ENCODE results near the gene ARHGAP11A.

Gene ARHGAP11A

DNA sequence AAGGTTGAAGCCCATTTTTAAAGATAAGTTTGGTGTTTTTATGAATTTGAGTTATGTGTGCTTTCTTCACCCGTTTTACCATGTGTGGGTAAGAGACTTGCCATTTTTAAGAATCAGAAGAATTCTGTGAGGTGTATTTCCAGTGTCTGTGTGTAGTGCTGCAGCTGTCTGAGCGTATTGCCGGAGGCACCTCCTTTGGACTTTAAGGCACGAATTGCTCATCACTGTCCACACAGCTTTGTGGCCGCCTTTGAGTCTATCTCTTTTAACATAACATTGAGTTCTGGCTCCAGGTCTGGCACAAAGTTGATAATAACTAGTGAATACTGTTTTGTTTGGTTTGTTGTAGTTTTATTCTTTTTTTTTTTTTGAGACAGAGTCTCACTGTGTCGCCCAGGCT, 52.0 kb downstream of the ARHGAP11A start:
- Mint-ChIP-seq H3K4me3 (no peak overlapping the region), H3K27ac (no peak overlapping the region), H3K9me3 (no peaks in the 10 kb centered on the region), H3K36me3 (ENCODE audit: low read depth) (no peaks in the 10 kb centered on the region), H3K27me3 (no peaks in the 10 kb centered on the region), H3K4me1 (ENCODE audit: low read depth) (peaks cover 5% of the 10 kb centered on the region)
- intact Hi-C loops (cut with micrococcal nuclease): loop anchor here (10.0 kb wide), 2 partner anchors 57 to 177 kb away; no protein-coding TSS in a partner anchor

DNA sequence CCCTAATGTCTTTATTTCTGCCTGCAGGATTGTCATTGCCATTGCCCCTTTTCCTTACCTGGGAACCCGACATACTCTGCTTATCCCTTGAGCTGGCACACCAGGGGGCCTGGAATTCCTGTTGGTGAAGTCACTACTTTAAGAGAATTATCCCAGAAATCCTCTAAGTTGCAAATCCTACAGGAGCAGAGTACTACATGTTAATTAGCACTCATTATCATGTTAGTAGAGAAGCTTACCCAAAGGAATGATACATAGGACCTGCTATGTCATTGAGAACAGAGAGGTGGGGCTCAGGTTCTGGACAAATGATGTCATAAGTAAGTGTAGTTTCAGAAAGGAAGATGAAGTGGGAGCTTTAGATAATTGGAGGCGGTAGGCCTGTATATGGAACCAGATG, 53.6 kb downstream of the ARHGAP11A start:
- Mint-ChIP-seq H3K36me3 (ENCODE audit: low read depth) (no peaks in the 10 kb centered on the region), H3K9me3 (no peaks in the 10 kb centered on the region), H3K27ac (no peak overlapping the region), H3K4me1 (ENCODE audit: low read depth) (no peaks in the 10 kb centered on the region), H3K4me3 (no peak overlapping the region), H3K27me3 (no peaks in the 10 kb centered on the region)
- intact Hi-C loops (cut with micrococcal nuclease): loop anchor here (10.0 kb wide), 2 partner anchors 56 to 176 kb away; no protein-coding TSS in a partner anchor

- intact Hi-C loops (cut with micrococcal nuclease): loop anchor here (10.0 kb wide), 2 partner anchors 55 to 175 kb away; no protein-coding TSS in a partner anchor
These were observed 54.8 kb downstream of the ARHGAP11A start for GRCh38 chr15:32669896-32670611.

GRCh38 chr15:32670623-32671022, 55.3 kb downstream of the ARHGAP11A start:
- Mint-ChIP-seq H3K4me1 (ENCODE audit: low read depth) (peaks cover 5% of the 10 kb centered on the region), H3K27ac (no peak overlapping the region), H3K9me3 (no peaks in the 10 kb centered on the region), H3K36me3 (ENCODE audit: low read depth) (no peaks in the 10 kb centered on the region), H3K4me3 (no peak overlapping the region), H3K27me3 (no peaks in the 10 kb centered on the region)
- intact Hi-C loops (cut with micrococcal nuclease): no loop called here

More at GRCh38 chr15:32669896-32670611, 54.8 kb downstream of the ARHGAP11A start:
- H3K27ac Mint-ChIP-seq: no peak overlapping the region
- H3K9me3 Mint-ChIP-seq: no peaks in the 10 kb centered on the region
- H3K36me3 Mint-ChIP-seq (ENCODE audit: low read depth): no peaks in the 10 kb centered on the region
- H3K27me3 Mint-ChIP-seq: no peaks in the 10 kb centered on the region
- H3K4me1 Mint-ChIP-seq (ENCODE audit: low read depth): no peaks in the 10 kb centered on the region
- no peak overlapping the region for H3K4me3 Mint-ChIP-seq

DNA sequence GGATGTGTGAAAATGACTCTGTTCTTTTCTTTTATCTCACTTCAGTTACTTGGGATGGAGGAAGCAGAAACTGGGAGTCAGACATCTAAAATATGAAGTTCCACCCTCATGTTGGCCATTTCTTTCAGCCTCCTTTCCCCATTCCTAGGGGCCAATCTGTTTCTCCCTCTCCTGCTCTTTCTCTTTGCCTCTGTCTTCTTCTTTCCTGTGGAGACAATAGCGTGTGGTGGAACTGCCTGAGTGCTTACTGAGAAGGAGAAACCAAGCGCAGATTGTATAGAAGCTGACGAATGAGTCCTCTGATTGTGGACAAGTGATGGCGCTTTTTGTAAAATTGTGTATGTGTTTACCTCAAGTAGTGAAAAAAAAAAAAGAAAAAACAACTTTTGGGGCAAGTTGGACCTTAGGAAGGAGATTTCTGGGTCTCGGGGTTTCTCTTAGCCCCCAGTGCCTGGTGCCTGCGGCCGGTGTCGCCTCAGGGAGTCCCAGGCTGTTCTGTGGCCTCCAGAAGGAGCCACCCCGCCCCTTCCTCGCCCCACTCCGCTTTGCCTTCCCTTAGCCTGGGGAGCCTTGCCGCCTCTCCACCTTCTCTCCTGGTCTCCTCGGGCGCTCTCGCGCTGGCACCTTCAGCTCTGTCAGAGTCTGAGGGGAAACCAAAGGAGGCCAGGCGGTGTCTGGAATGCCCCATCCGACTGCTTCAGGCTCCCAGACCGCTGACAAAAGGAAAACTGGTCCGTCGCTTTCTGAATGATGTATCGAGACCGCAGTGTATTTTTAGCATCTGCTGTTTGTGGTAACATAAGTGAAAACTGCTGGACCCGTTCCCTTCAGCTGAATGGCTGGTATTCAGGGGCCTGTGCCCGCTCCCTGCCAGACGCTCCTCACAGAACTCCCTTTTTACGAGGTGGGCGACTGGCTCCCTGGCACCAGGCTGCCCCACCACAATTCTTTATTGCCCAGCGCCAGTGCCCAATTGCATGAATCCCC, 56.3 kb downstream of the ARHGAP11A start:
- no peaks in the 10 kb centered on the region for H3K9me3 Mint-ChIP-seq
- H3K27ac Mint-ChIP-seq: no peak overlapping the region
- intact Hi-C loops (cut with micrococcal nuclease): no loop called here
- H3K27me3 Mint-ChIP-seq: no peaks in the 10 kb centered on the region
- peaks cover 7% of the 10 kb centered on the region for H3K4me1 Mint-ChIP-seq (ENCODE audit: low read depth)
- no peak overlapping the region for H3K4me3 Mint-ChIP-seq
- no peaks in the 10 kb centered on the region for H3K36me3 Mint-ChIP-seq (ENCODE audit: low read depth)

DNA sequence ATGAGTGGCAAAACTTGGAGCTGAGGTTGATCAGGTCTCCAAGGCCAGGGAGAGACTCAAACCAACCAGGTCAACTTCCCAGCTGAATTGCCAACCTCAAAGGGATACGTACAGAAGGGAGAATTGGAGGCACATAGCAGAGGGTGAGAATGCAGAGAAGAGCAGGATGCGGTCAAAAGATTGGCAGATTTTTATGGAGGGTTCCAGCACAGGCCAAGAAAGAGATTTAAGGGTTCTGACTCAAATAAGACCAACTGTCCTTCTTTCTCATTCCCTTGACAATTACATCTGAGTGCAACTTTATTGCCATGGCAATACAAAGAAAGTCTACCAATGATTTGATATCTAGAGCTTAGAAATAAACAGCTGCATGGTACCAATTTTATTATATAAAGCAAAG, 59.4 kb downstream of the ARHGAP11A start:
- Mint-ChIP-seq H3K4me1 (ENCODE audit: low read depth) (peaks cover 7% of the 10 kb centered on the region), H3K4me3 (no peak overlapping the region), H3K9me3 (no peaks in the 10 kb centered on the region), H3K36me3 (ENCODE audit: low read depth) (no peaks in the 10 kb centered on the region), H3K27ac (no peak overlapping the region), H3K27me3 (no peaks in the 10 kb centered on the region)
- intact Hi-C loops (cut with micrococcal nuclease): no loop called here

- Mint-ChIP-seq H3K27me3 (no peaks in the 10 kb centered on the region), H3K27ac (no peak overlapping the region), H3K9me3 (no peaks in the 10 kb centered on the region), H3K4me3 (no peak overlapping the region), H3K36me3 (ENCODE audit: low read depth) (no peaks in the 10 kb centered on the region), H3K4me1 (ENCODE audit: low read depth) (peaks cover 7% of the 10 kb centered on the region)
- intact Hi-C loops (cut with micrococcal nuclease): no loop called here
These were observed 60.2 kb downstream of the ARHGAP11A start for GRCh38 chr15:32675466-32675865.

DNA sequence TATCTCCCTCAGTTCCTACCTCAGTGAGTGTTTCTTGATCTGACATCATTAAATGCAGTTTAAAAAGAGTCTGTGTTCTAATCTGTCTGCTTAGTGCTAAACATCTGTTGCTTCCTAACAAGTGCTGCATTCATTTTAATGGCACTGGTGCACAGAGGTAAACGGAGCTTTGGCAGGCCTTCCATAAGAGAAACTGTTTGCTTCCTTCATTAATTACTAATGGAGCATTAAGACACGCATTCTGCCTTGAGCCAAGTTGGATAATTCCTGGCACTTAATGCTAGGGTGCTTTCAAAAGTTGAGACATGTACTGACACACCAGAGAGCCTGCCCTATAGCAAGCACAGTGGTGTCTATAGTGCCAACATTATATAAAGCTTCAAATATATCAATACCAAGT, 60.9 kb downstream of the ARHGAP11A start:
- Mint-ChIP-seq H3K4me1 (ENCODE audit: low read depth) (peaks cover 7% of the 10 kb centered on the region), H3K36me3 (ENCODE audit: low read depth) (no peaks in the 10 kb centered on the region), H3K9me3 (no peaks in the 10 kb centered on the region), H3K27me3 (no peaks in the 10 kb centered on the region), H3K4me3 (no peak overlapping the region), H3K27ac (no peak overlapping the region)
- intact Hi-C loops (cut with micrococcal nuclease): no loop called here

DNA sequence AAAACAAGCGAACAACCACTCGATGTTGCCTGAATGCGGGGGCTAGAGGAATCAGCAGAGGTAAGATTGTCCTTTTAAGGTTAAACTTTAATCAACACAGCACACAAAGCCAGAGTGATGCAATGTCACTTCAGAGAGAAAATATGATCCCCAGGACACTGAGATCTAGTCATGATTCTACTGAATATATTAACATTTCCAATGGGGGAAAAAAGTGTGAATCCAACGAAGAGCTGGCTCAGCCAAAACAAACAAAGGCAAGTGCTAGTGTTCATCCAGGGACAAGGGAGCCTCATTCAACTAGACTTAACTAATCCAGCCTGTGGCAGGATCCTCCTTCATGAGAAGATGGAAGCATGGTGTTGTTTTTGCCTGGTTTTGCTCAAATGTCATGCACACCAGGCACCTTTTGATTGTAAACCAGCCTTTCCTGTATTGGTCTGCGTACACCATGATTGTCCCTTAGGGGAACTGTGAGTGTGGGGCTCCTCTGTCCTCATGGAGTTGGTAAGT, 62.0 kb downstream of the ARHGAP11A start:
- intact Hi-C loops (cut with micrococcal nuclease): no loop called here
- Mint-ChIP-seq H3K9me3 (no peaks in the 10 kb centered on the region), H3K27me3 (no peaks in the 10 kb centered on the region), H3K36me3 (ENCODE audit: low read depth) (no peaks in the 10 kb centered on the region), H3K4me1 (ENCODE audit: low read depth) (peaks cover 8% of the 10 kb centered on the region), H3K27ac (no peak overlapping the region), H3K4me3 (no peak overlapping the region)

GRCh38 chr15:32679298-32679690, 64.0 kb downstream of the ARHGAP11A start:
- no peaks in the 10 kb centered on the region for H3K27me3 Mint-ChIP-seq

GRCh38 chr15:32682569-32682968, 67.3 kb downstream of the ARHGAP11A start:
- no peak overlapping the region for H3K4me3 Mint-ChIP-seq
- peaks cover 40% of the 10 kb centered on the region for H3K4me1 Mint-ChIP-seq (ENCODE audit: low read depth)
- H3K36me3 Mint-ChIP-seq (ENCODE audit: low read depth): no peaks in the 10 kb centered on the region
- no peak overlapping the region for H3K27ac Mint-ChIP-seq
- intact Hi-C loops (cut with micrococcal nuclease): no loop called here
- no peaks in the 10 kb centered on the region for H3K9me3 Mint-ChIP-seq
- no peaks in the 10 kb centered on the region for H3K27me3 Mint-ChIP-seq

More at GRCh38 chr15:32679298-32679690, 64.0 kb downstream of the ARHGAP11A start:
- intact Hi-C loops (cut with micrococcal nuclease): no loop called here
- Mint-ChIP-seq H3K36me3 (ENCODE audit: low read depth) (no peaks in the 10 kb centered on the region), H3K9me3 (no peaks in the 10 kb centered on the region), H3K27ac (no peak overlapping the region), H3K4me1 (ENCODE audit: low read depth) (peaks cover 28% of the 10 kb centered on the region), H3K4me3 (no peak overlapping the region)

DNA sequence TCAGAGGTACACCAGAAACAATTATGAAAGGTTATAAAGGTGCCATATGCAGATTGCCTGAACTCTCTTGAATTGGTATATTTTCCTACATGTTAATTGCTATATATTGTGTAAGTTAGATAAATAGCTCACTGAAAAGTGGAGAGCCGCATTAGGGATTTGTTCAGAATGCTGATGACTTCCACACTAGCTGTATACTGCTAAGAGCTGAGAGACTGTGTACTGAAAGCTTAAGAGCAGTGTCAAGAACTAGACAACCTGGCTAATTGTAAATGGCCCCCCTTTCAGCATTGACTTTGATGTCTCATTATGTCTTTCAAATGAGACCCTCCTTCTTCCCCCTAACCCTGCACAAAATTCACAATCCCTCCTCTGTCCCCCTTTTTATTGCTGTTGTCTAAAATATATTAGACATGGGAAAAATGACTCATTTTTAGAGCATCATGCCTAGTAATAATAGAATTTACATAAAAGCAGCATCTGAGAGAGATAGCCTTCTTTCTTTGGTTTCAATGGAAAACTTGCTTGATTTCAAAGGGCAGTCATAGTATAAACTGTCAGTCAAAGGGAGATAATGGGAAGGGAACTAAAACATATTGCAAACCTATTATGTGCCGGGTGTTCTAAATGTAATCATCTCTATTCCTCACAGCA, 67.8 kb downstream of the ARHGAP11A start:
- no peaks in the 10 kb centered on the region for H3K27me3 Mint-ChIP-seq
- no peak overlapping the region for H3K4me3 Mint-ChIP-seq
- no peaks in the 10 kb centered on the region for H3K9me3 Mint-ChIP-seq
- intact Hi-C loops (cut with micrococcal nuclease): no loop called here
- no peak overlapping the region for H3K27ac Mint-ChIP-seq
- H3K4me1 Mint-ChIP-seq (ENCODE audit: low read depth): peaks cover 40% of the 10 kb centered on the region
- H3K36me3 Mint-ChIP-seq (ENCODE audit: low read depth): no peaks in the 10 kb centered on the region

- no peaks in the 10 kb centered on the region for H3K36me3 Mint-ChIP-seq (ENCODE audit: low read depth)
- intact Hi-C loops (cut with micrococcal nuclease): no loop called here
- H3K4me3 Mint-ChIP-seq: no peak overlapping the region
- no peaks in the 10 kb centered on the region for H3K9me3 Mint-ChIP-seq
- H3K27me3 Mint-ChIP-seq: no peaks in the 10 kb centered on the region
- no peak overlapping the region for H3K27ac Mint-ChIP-seq
- peaks cover 40% of the 10 kb centered on the region for H3K4me1 Mint-ChIP-seq (ENCODE audit: low read depth)
These were observed 68.7 kb downstream of the ARHGAP11A start for GRCh38 chr15:32683906-32684584.

Data from dendritic cell treated with granulocyte-macrophage colony-stimulating factor and Interleukin-4, amounts not matched to agents 40 ng/mL and 50 ng/mL, for 4 days (primary cell).